ENCODE measurements around the gene SLC66A1.
"Not testable (repeated sequence)": the region's sequence is repeated elsewhere in the genome, so short reads cannot be mapped to it uniquely, and the experiment has no call there.

Gene SLC66A1

GRCh38 chr1:19294638-19295037, 17.5 kb upstream of the SLC66A1 start:
- no peaks in the 10 kb centered on the region for H3K27me3 ChIP-seq (ENCODE audit: insufficient read depth, low read length, poor library complexity, severe bottlenecking)
- H3K4me2 ChIP-seq (ENCODE audit: low read depth, low read length, poor library complexity, severe bottlenecking): no peak overlapping the region
- H3K9me2 ChIP-seq (replicated peaks; ENCODE audit: low read depth, low read length): no peaks in the 10 kb centered on the region
- H3F3A ChIP-seq (ENCODE audit: low read depth): no peaks in the 10 kb centered on the region
- no peak for TF ChIP-seq EZH2phosphoT487 (IDR thresholded peaks at IDR 0.05; ENCODE audit: borderline replicate concordance)
- TF ChIP-seq, protein P1, sequence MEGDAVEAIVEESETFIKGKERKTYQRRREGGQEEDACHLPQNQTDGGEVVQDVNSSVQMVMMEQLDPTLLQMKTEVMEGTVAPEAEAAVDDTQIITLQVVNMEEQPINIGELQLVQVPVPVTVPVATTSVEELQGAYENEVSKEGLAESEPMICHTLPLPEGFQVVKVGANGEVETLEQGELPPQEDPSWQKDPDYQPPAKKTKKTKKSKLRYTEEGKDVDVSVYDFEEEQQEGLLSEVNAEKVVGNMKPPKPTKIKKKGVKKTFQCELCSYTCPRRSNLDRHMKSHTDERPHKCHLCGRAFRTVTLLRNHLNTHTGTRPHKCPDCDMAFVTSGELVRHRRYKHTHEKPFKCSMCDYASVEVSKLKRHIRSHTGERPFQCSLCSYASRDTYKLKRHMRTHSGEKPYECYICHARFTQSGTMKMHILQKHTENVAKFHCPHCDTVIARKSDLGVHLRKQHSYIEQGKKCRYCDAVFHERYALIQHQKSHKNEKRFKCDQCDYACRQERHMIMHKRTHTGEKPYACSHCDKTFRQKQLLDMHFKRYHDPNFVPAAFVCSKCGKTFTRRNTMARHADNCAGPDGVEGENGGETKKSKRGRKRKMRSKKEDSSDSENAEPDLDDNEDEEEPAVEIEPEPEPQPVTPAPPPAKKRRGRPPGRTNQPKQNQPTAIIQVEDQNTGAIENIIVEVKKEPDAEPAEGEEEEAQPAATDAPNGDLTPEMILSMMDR (conservative IDR thresholded peaks at IDR 0.05; ENCODE audit: low read length): no peak
- H3K79me2 ChIP-seq (ENCODE audit: insufficient read depth, low read length): no peaks in the 10 kb centered on the region
- H4K20me1 ChIP-seq (ENCODE audit: insufficient read depth, low read length, poor library complexity, severe bottlenecking): no peaks in the 10 kb centered on the region
- no peak overlapping the region for H2AFZ ChIP-seq (ENCODE audit: low read length)
- H3K9me3 ChIP-seq (ENCODE audit: insufficient read depth, low read depth, low read length): peaks cover 10% of the 10 kb centered on the region; the same call in 1 of the 2 replicates
- H3K9ac ChIP-seq (ENCODE audit: low read depth, low read length, poor library complexity, severe bottlenecking): no peak overlapping the region
- no peaks in the 10 kb centered on the region for H3K36me3 ChIP-seq (ENCODE audit: insufficient read depth, low read length)
- H3K4me3 ChIP-seq (ENCODE audit: low read length, poor library complexity, severe bottlenecking): no peak overlapping the region
- H3K4me1 ChIP-seq (ENCODE audit: insufficient read depth, low read length, poor library complexity, severe bottlenecking): no peaks in the 10 kb centered on the region

DNA sequence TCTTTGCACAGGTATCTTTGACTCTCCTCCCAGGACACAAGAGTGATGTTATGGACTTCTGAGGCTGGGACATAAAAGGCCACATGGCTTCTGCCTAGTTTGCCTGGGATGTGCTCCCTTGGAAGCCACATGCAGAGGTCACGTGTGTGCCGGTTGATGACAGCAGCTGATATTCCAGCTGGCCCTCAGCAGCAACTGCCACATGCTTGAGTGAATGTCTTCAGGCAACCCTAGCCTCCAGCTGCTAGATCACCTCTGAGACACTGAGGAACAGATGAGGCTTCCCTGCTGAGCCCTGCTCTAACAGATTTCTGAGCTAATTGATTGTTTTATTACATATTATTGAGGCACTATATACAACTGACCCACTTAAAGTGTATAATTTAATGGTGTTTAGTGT, 11.9 kb upstream of the SLC66A1 start:
- Histone ChIP-seq H3K9me3 (ENCODE audit: insufficient read depth, low read depth, low read length) (peaks cover 2% of the 10 kb centered on the region; the same call in 1 of the 2 replicates), H3K4me1 (ENCODE audit: insufficient read depth, low read length, poor library complexity, severe bottlenecking) (no peaks in the 10 kb centered on the region), H3K4me2 (ENCODE audit: low read depth, low read length, poor library complexity, severe bottlenecking) (no peak overlapping the region), H3F3A (ENCODE audit: low read depth) (no peaks in the 10 kb centered on the region), H4K20me1 (ENCODE audit: insufficient read depth, low read length, poor library complexity, severe bottlenecking) (no peaks in the 10 kb centered on the region), H3K27me3 (ENCODE audit: insufficient read depth, low read length, poor library complexity, severe bottlenecking) (no peaks in the 10 kb centered on the region), H3K9ac (ENCODE audit: low read depth, low read length, poor library complexity, severe bottlenecking) (no peak overlapping the region), H3K36me3 (ENCODE audit: insufficient read depth, low read length) (peaks cover 17% of the 10 kb centered on the region; the same call in 1 of the 2 replicates), H3K9me2 (replicated peaks; ENCODE audit: low read depth, low read length) (no peaks in the 10 kb centered on the region), H3K79me2 (ENCODE audit: insufficient read depth, low read length) (no peaks in the 10 kb centered on the region), H2AFZ (ENCODE audit: low read length) (no peak overlapping the region), H3K4me3 (ENCODE audit: low read length, poor library complexity, severe bottlenecking) (no peak overlapping the region)
- TF ChIP-seq EZH2phosphoT487 (IDR thresholded peaks at IDR 0.05; ENCODE audit: borderline replicate concordance): no peak
- TF ChIP-seq, protein P1 (conservative IDR thresholded peaks at IDR 0.05; ENCODE audit: low read length): no peak

- H3K27me3 ChIP-seq (ENCODE audit: insufficient read depth, low read length, poor library complexity, severe bottlenecking); H3K4me2 ChIP-seq (ENCODE audit: low read depth, low read length, poor library complexity, severe bottlenecking); H3K79me2 ChIP-seq (ENCODE audit: insufficient read depth, low read length); H2AFZ ChIP-seq (ENCODE audit: low read length); H3K9me3 ChIP-seq (ENCODE audit: insufficient read depth, low read depth, low read length); H4K20me1 ChIP-seq (ENCODE audit: insufficient read depth, low read length, poor library complexity, severe bottlenecking); H3K4me1 ChIP-seq (ENCODE audit: insufficient read depth, low read length, poor library complexity, severe bottlenecking); H3F3A ChIP-seq (ENCODE audit: low read depth); H3K9ac ChIP-seq (ENCODE audit: low read depth, low read length, poor library complexity, severe bottlenecking); H3K4me3 ChIP-seq (ENCODE audit: low read length, poor library complexity, severe bottlenecking); H3K9me2 ChIP-seq (replicated peaks; ENCODE audit: low read depth, low read length): not testable (repeated sequence)
- peaks cover 26% of the 10 kb centered on the region; the same call in 1 of the 2 replicates for H3K36me3 ChIP-seq (ENCODE audit: insufficient read depth, low read length)
These were observed 8.0 kb upstream of the SLC66A1 start for GRCh38 chr1:19304081-19304480.

GRCh38 chr1:19305880-19306279, 6.2 kb upstream of the SLC66A1 start:
- Histone ChIP-seq H3K9ac (ENCODE audit: low read depth, low read length, poor library complexity, severe bottlenecking) (no peak overlapping the region), H3K9me2 (replicated peaks; ENCODE audit: low read depth, low read length) (no peaks in the 10 kb centered on the region), H2AFZ (ENCODE audit: low read length) (no peak overlapping the region), H3K9me3 (ENCODE audit: insufficient read depth, low read depth, low read length) (no peaks in the 10 kb centered on the region), H3K4me1 (ENCODE audit: insufficient read depth, low read length, poor library complexity, severe bottlenecking) (peaks cover 3% of the 10 kb centered on the region), H4K20me1 (ENCODE audit: insufficient read depth, low read length, poor library complexity, severe bottlenecking) (peaks cover under 1% of the 10 kb centered on the region), H3K4me3 (ENCODE audit: low read length, poor library complexity, severe bottlenecking) (no peak overlapping the region), H3K27me3 (ENCODE audit: insufficient read depth, low read length, poor library complexity, severe bottlenecking) (no peaks in the 10 kb centered on the region), H3K4me2 (ENCODE audit: low read depth, low read length, poor library complexity, severe bottlenecking) (no peak overlapping the region), H3F3A (ENCODE audit: low read depth) (no peaks in the 10 kb centered on the region), H3K36me3 (ENCODE audit: insufficient read depth, low read length) (peaks cover 26% of the 10 kb centered on the region; the same call in 1 of the 2 replicates), H3K79me2 (ENCODE audit: insufficient read depth, low read length) (peaks cover 19% of the 10 kb centered on the region)
- no peak for TF ChIP-seq EZH2phosphoT487 (IDR thresholded peaks at IDR 0.05; ENCODE audit: borderline replicate concordance)
- TF ChIP-seq, protein P1 (conservative IDR thresholded peaks at IDR 0.05; ENCODE audit: low read length): no peak

Measured in Loucy (cell line).